Common myeloid progenitor, CD34-positive (primary cell): ENCODE measurements around the gene PEMT.
A peak's percentile ranks its signal among the peaks of the same experiment; 100 is the strongest.

Experiments used
- CTCF ChIA-PET: fragments of 350-600 bp; sonication (Branson Sonifier 250); formaldehyde crosslinking; loops from one replicate; lab custom pipeline; 2021; ENCODE audit warnings: antibody characterized with exemption; lab: Charles Lee
- POLR2A ChIA-PET: fragments of 350-600 bp; sonication (Branson Sonifier 250); formaldehyde crosslinking; loops from one replicate; lab custom pipeline; 2021; ENCODE audit warnings: antibody characterized with exemption; lab: Charles Lee
- DNase-seq, 3 donors: peaks; one replicate each; pipeline versions ENCODE4 v3.0.0 to v3.0.0-alpha.2; 2013
- H3K27ac ChIP-seq, 2 experiments: 1 replicate in 1 of 2; 2 replicates in 1 of 2; pipeline ENCODE4 v1.7.0; 2013; ENCODE audit warnings: inconsistent platforms in 2 of 2, low read length in 2 of 2, mild to moderate bottlenecking in 2 of 2, low read depth in 1 of 2, moderate library complexity in 1 of 2; ENCODE audit not compliant: severe bottlenecking in 2 of 2, insufficient read depth in 1 of 2, poor library complexity in 1 of 2
- H3K27me3 ChIP-seq, 5 experiments: replicated peaks in 2 of 5; 1 replicate in 3 of 5; 2 replicates in 2 of 5; pipeline versions ENCODE4 v1.6.1 to v1.7.0; 2013; ENCODE audit warnings: low read length in 4 of 5, mild to moderate bottlenecking in 2 of 5, moderate library complexity in 2 of 5, inconsistent platforms in 1 of 5; ENCODE audit not compliant: insufficient read depth in 5 of 5, control insufficient read depth in 4 of 5
- H3K36me3 ChIP-seq, 4 experiments: 1 replicate in 2 of 4; 2 replicates in 2 of 4; pipeline versions ENCODE4 v1.6.1 to v1.7.0; 2013; ENCODE audit warnings: low read length in 3 of 4, control low read depth in 1 of 4, mild to moderate bottlenecking in 1 of 4; ENCODE audit not compliant: control insufficient read depth in 4 of 4, insufficient read depth in 4 of 4
- H3K4me1 ChIP-seq, 4 experiments: 1 replicate in 3 of 4; 2 replicates in 1 of 4; pipeline versions ENCODE4 v1.6.1 to v1.7.1; 2013; ENCODE audit warnings: low read length in 3 of 4, mild to moderate bottlenecking in 3 of 4, control low read depth in 1 of 4, inconsistent platforms in 1 of 4, moderate library complexity in 1 of 4; ENCODE audit not compliant: control insufficient read depth in 4 of 4, insufficient read depth in 4 of 4; ENCODE audit errors: control extremely low read depth in 1 of 4
- H3K4me3 ChIP-seq, 7 experiments: 1 replicate in 4 of 7; 2 replicates in 3 of 7; pipeline versions ENCODE4 v1.5.1 to v1.7.0; 2013; ENCODE audit warnings: mild to moderate bottlenecking in 7 of 7, low read length in 6 of 7, moderate library complexity in 6 of 7, inconsistent platforms in 2 of 7, low read depth in 2 of 7, control low read depth in 1 of 7; ENCODE audit not compliant: insufficient read depth in 4 of 7, control insufficient read depth in 1 of 7; ENCODE audit errors: extremely low read depth in 1 of 7
- H3K9me3 ChIP-seq, 5 experiments: 1 replicate in 4 of 5; 2 replicates in 1 of 5; pipeline versions ENCODE4 v1.6.1 to v1.7.1; 2013; ENCODE audit warnings: low read length in 4 of 5, mild to moderate bottlenecking in 2 of 5, inconsistent platforms in 1 of 5, low read depth in 1 of 5, moderate library complexity in 1 of 5; ENCODE audit not compliant: control insufficient read depth in 4 of 5, insufficient read depth in 2 of 5; ENCODE audit errors: control extremely low read depth in 1 of 5
- WGBS: methylation state at CpG from one replicate; pipeline ENCODE4 v1.1.5; 2013; ENCODE audit not compliant: insufficient coverage; 5-methylcytosine and 5-hydroxymethylcytosine counted together

The PEMT gene

GRCh38 chr17:17480593-17481148, 110.8 kb downstream of the PEMT start:
- Histone ChIP-seq H3K27me3 (no peaks in the 10 kb centered on the region), H3K36me3 (peaks cover 0 to 22% (median 7%) of the 10 kb centered on the region in 4 experiments), H3K27ac (no peak overlapping the region), H3K4me3 (no peak overlapping the region), H3K4me1 (peaks cover 19 to 57% (median 40%) of the 10 kb centered on the region in 4 experiments), H3K9me3 (no peaks in the 10 kb centered on the region)
- DNase-seq: no peak
- 79% methylated on average over 6 of the region's 6 CpGs for WGBS
- POLR2A ChIA-PET: no interaction called here
- CTCF ChIA-PET: interaction anchor here (1.1 to 1.2 kb wide), 2 partner anchors 16 to 125 kb away, joined by 3 to 4 read pairs; partner anchors contain the start of gene RASD1

GRCh38 chr17:17479209-17479608, 112.3 kb downstream of the PEMT start:
- POLR2A ChIA-PET: no interaction called here
- WGBS: no CpG with 5 or more reads among the region's 3 CpGs

DNA sequence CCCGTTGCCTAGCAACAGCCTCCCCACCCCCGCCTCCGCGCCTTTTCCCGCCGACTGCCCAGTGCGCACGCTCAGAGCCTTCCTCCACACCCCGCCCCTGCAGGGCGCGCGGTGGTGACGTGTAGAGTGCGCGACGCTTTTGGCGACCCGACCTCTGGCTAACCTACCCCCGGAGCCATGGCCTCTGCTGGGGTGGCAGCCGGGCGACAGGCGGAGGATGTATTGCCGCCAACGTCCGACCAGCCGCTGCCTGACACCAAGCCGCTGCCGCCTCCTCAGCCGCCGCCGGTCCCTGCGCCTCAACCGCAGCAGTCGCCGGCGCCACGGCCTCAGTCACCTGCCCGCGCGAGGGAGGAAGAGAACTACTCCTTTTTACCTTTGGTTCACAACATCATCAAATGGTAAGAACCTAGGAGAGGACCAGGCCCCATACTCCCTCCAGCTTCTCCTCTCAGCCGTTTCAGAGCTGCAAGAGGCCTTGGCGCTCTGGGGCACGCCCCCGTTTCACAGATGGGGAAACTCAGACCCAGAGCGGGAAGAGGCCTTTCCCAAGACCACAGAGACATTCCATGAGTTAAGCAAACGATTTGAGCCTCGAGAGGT, 114.5 kb downstream of the PEMT start, which contains the start of gene MED9:
Gene MED9 (plus strand): TSS at position 136 of the 603 bp plus-strand sequence. CDS start 42 bp downstream, at position 178.
- peak within 1 kb of the TSS; percentile 87 to 99 (median 95) for H3K4me3 ChIP-seq
- H3K27me3 ChIP-seq: no peaks in the 10 kb centered on the region

More at GRCh38 chr17:17479209-17479608, 112.3 kb downstream of the PEMT start:
- peaks cover 19 to 44% (median 33%) of the 10 kb centered on the region in 4 experiments for H3K4me1 ChIP-seq
- H3K9me3 ChIP-seq: no peaks in the 10 kb centered on the region
- CTCF ChIA-PET: no interaction called here
- peaks cover 0 to 18% (median 7%) of the 10 kb centered on the region in 4 experiments for H3K36me3 ChIP-seq
- H3K27ac ChIP-seq: no peak overlapping the region
- no peaks in the 10 kb centered on the region for H3K27me3 ChIP-seq
- no peak overlapping the region for H3K4me3 ChIP-seq
- no peak for DNase-seq

GRCh38 chr17:17474341-17474740, 117.2 kb downstream of the PEMT start:
- POLR2A ChIA-PET: no interaction called here

More for the DNA sequence above, 114.5 kb downstream of the PEMT start, which contains the start of gene MED9:
- DNase-seq: peak; percentile 93 to 96 (median 95)
- POLR2A ChIA-PET: no interaction called here
- 0% methylated on average over 39 of the region's 47 CpGs for WGBS
- H3K4me1 ChIP-seq: peaks cover 16 to 33% (median 24%) of the 10 kb centered on the region in 4 experiments
- no peaks in the 10 kb centered on the region for H3K9me3 ChIP-seq
- H3K36me3 ChIP-seq: peaks cover 0 to 15% (median 6%) of the 10 kb centered on the region in 4 experiments
- peak within 1 kb of the TSS; percentile 84 to 94 for H3K27ac ChIP-seq
- CTCF ChIA-PET: no interaction called here

DNA sequence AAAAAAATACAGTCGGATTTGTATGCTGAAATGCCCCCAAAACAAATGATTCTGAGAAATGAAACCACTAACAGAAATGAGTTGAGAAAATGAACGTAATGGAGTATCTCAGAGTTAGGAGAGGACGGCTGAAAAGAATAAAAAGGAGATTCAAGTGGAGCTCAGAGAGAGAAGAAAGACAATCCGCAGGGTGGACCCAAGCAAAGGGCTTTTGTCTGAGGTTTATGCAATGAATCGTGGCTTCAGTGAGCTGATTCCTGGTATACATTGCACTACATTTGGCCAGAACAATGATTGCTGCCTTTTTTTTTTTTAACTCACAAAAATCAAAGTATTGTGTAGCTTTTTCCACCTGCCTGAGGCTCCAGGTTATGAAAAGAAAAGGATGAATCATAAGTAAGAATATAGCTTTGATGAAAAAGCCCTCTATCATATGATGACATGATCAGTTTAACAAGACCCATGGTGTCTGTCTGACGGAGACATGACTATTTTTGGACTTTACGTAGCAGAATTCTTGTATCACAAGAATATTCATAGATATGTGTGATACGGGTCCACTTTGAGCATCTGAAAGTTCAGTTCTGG, 119.1 kb downstream of the PEMT start:
- H3K9me3 ChIP-seq: no peaks in the 10 kb centered on the region
- WGBS: 81% methylated on average over 7 of the region's 8 CpGs
- no peak overlapping the region for H3K4me3 ChIP-seq
- H3K27me3 ChIP-seq: no peaks in the 10 kb centered on the region
- DNase-seq: no peak
- no peaks in the 10 kb centered on the region for H3K36me3 ChIP-seq
- H3K4me1 ChIP-seq: peaks cover 4 to 9% (median 4%) of the 10 kb centered on the region in 4 experiments
- ChIA-PET POLR2A (interaction anchor here (0.7 kb wide), 1 partner anchor 10 kb away, joined by 3 read pairs; no protein-coding TSS in a partner anchor), CTCF (interaction anchor here (0.6 to 1.1 kb wide), 3 partner anchors 8 to 97 kb away, joined by 3 read pairs; no protein-coding TSS in a partner anchor)
- H3K27ac ChIP-seq: no peak overlapping the region

More at GRCh38 chr17:17474341-17474740, 117.2 kb downstream of the PEMT start:
- H3K4me3 ChIP-seq: no peak overlapping the region
- CTCF ChIA-PET: interaction anchor here (0.9 kb wide), 1 partner anchor 9 kb away, joined by 3 read pairs; no protein-coding TSS in a partner anchor
- H3K9me3 ChIP-seq: no peaks in the 10 kb centered on the region
- H3K27ac ChIP-seq: no peak overlapping the region
- H3K27me3 ChIP-seq: no peaks in the 10 kb centered on the region
- H3K36me3 ChIP-seq: peaks cover 0 to 5% (median 0%) of the 10 kb centered on the region in 4 experiments
- DNase-seq: no peak
- H3K4me1 ChIP-seq: peaks cover 11 to 23% (median 14%) of the 10 kb centered on the region in 4 experiments
- WGBS: 97% methylated on average over 3 of the region's 7 CpGs

- Histone ChIP-seq H3K9me3 (no peaks in the 10 kb centered on the region), H3K4me1 (no peaks in the 10 kb centered on the region), H3K36me3 (no peaks in the 10 kb centered on the region), H3K4me3 (no peak overlapping the region), H3K27me3 (no peaks in the 10 kb centered on the region), H3K27ac (no peak overlapping the region)
- ChIA-PET CTCF (interaction anchor here (1.5 kb wide), 1 partner anchor 27 kb away, joined by 3 read pairs; no protein-coding TSS in a partner anchor), POLR2A (no interaction called here)
- WGBS: 100% methylated on average over 1 of the region's 3 CpGs
- no peak for DNase-seq
These were observed 121.5 kb downstream of the PEMT start for GRCh38 chr17:17469996-17470395.
